ENCODE measurements around the gene OR2C1. TPM values are rescaled to one million over a fixed set of nuclear protein-coding genes. Genes with fewer than 3 reads are reported as not detected.

The OR2C1 gene
- total RNA-seq, 1 experiment from 2014 or later: not detected

Other genes with a start within 250 kb of the OR2C1 start
- 12.9 and 13.7 TPM in 2 replicates for gene ZNF205, start 243.3 kb upstream of the OR2C1 start, total RNA-seq (2014; rRNA removed; shearing (Covaris generic))
- 2.5 and 3.0 TPM in 2 replicates for gene ZNF213, start 220.9 kb upstream of the OR2C1 start, total RNA-seq (2014; rRNA removed; shearing (Covaris generic))
- gene OR1F1, start 167.7 kb upstream of the OR2C1 start, total RNA-seq (2014; rRNA removed; shearing (Covaris generic)): 0.47 TPM in 1 of 2 replicates, not detected in the other
- gene ZNF200, start 120.7 kb upstream of the OR2C1 start, total RNA-seq (2014; rRNA removed; shearing (Covaris generic)): 16.1 and 17.6 TPM in 2 replicates
- gene MEFV, start 99.3 kb upstream of the OR2C1 start, total RNA-seq (2014; rRNA removed; shearing (Covaris generic)): not detected in 2 replicates
- 46.3 and 47.6 TPM in 2 replicates for gene ZNF263, start 72.4 kb upstream of the OR2C1 start, total RNA-seq (2014; rRNA removed; shearing (Covaris generic))
- gene TIGD7, start 50.5 kb upstream of the OR2C1 start, total RNA-seq (2014; rRNA removed; shearing (Covaris generic)): 4.7 TPM in 2 replicates
- 17.0 and 17.6 TPM in 2 replicates for gene ZNF75A, start 50.4 kb upstream of the OR2C1 start, total RNA-seq (2014; rRNA removed; shearing (Covaris generic))
- gene ZSCAN32, start 45.1 kb downstream of the OR2C1 start, total RNA-seq (2014; rRNA removed; shearing (Covaris generic)): 15.6 and 16.7 TPM in 2 replicates
- 13.1 and 14.5 TPM in 2 replicates for gene ZNF174, start 45.3 kb downstream of the OR2C1 start, total RNA-seq (2014; rRNA removed; shearing (Covaris generic))
- gene ZNF597, start 87.6 kb downstream of the OR2C1 start, total RNA-seq (2014; rRNA removed; shearing (Covaris generic)): 2.9 and 3.0 TPM in 2 replicates
- gene NAA60, start 87.8 kb downstream of the OR2C1 start, total RNA-seq (2014; rRNA removed; shearing (Covaris generic)): 14.1 and 21.7 TPM in 2 replicates
- gene C16orf90, start 139.6 kb downstream of the OR2C1 start, total RNA-seq (2014; rRNA removed; shearing (Covaris generic)): not detected in 2 replicates
- gene CLUAP1, start 145.1 kb downstream of the OR2C1 start, total RNA-seq (2014; rRNA removed; shearing (Covaris generic)): 5.2 and 7.1 TPM in 2 replicates
- gene NLRC3, start 221.5 kb downstream of the OR2C1 start, total RNA-seq (2014; rRNA removed; shearing (Covaris generic)): 0.02 and 0.05 TPM in 2 replicates